ENCODE measurements around the gene RTL10. TPM values are rescaled to one million over a fixed set of nuclear protein-coding genes. Genes with fewer than 3 reads are reported as not detected.

RTL10 gene
- 19.2 to 21.5 TPM (median 20.6 TPM) in 3 replicates for total RNA-seq (2021)
- Bru-seq, nascent RNA = percentile 91 among the genes with signal in this experiment
- long read RNA-seq, experiment 1, full-length matches to known transcripts = 39 of 49 reads
- long read RNA-seq, experiment 1, partial matches to known transcripts = 0 of 49 reads
- long read RNA-seq, experiment 1, other reads (novel, unspliced or antisense) = 10 of 49 reads
- long read RNA-seq, experiment 2, full-length matches to known transcripts = 3 of 13 reads
- long read RNA-seq, experiment 2, partial matches to known transcripts = 0 of 13 reads
- long read RNA-seq, experiment 2, other reads (novel, unspliced or antisense) = 10 of 13 reads
- long read RNA-seq, experiment 3, full-length matches to known transcripts = 10 of 11 reads
- long read RNA-seq, experiment 3, partial matches to known transcripts = 0 of 11 reads
- long read RNA-seq, experiment 3, other reads (novel, unspliced or antisense) = 1 of 11 reads

GRCh38 chr22:19854778-19855503, at the start of gene RTL10, which contains the start of gene GNB1L:
Gene RTL10, minus strand, starts transcription at chr22:19854874. Its CDS starts 2,613 bp downstream, at chr22:19852261.
Gene GNB1L, minus strand, starts transcription at chr22:19854874. Its CDS starts 33,519 bp downstream, at chr22:19821355.
- DNase-seq (ENCODE audit: low spot score) (peak; percentile 95), ATAC-seq (peak; percentile 90)
- POLR2A ChIA-PET = interaction anchor here (0.6 to 1.5 kb wide), 4 partner anchors 9 to 124 kb away, joined by 4 read pairs; no protein-coding TSS in a partner anchor
- CTCF ChIA-PET = interaction anchor here (0.8 to 2.2 kb wide), 8 partner anchors 13 to 125 kb away, joined by 3 to 10 read pairs (median 4); no protein-coding TSS in a partner anchor
- no peaks in the 10 kb centered on the region for H3K27me3 Mint-ChIP-seq (ENCODE audit: low read depth)
- peaks cover 37% of the 10 kb centered on the region for H3K4me1 Mint-ChIP-seq
- peak within 1 kb of the TSS; percentile 21 for H3K27ac Mint-ChIP-seq
- peak within 1 kb of the TSS; percentile 88 for H3K4me3 Mint-ChIP-seq
- H3K9me3 Mint-ChIP-seq = no peaks in the 10 kb centered on the region
- peaks cover 17% of the 10 kb centered on the region for H3K36me3 Mint-ChIP-seq
- TF ChIP-seq USF1 (CRISPR knock-in tag; IDR thresholded peaks at IDR 0.05) = peak; percentile 72
- TF ChIP-seq ATF6 (CRISPR knock-in tag; IDR thresholded peaks at IDR 0.05) = no peak
- no peak for TF ChIP-seq GRHL2 (CRISPR knock-in tag; IDR thresholded peaks at IDR 0.05; ENCODE audit: insufficient replicate concordance, severe bottlenecking)
- no peak for TF ChIP-seq EMX1 (CRISPR knock-in tag; IDR thresholded peaks at IDR 0.05)
- peak; percentile 81 for TF ChIP-seq GABPB1 (CRISPR knock-in tag; IDR thresholded peaks at IDR 0.05)
- TF ChIP-seq NFE2L1 (CRISPR knock-in tag; IDR thresholded peaks at IDR 0.05) = peak; percentile 87
- no peak for TF ChIP-seq USF2 (CRISPR knock-in tag; IDR thresholded peaks at IDR 0.05)
- TF ChIP-seq SMAD4 (CRISPR knock-in tag; IDR thresholded peaks at IDR 0.05) = no peak
- TF ChIP-seq, protein P1, sequence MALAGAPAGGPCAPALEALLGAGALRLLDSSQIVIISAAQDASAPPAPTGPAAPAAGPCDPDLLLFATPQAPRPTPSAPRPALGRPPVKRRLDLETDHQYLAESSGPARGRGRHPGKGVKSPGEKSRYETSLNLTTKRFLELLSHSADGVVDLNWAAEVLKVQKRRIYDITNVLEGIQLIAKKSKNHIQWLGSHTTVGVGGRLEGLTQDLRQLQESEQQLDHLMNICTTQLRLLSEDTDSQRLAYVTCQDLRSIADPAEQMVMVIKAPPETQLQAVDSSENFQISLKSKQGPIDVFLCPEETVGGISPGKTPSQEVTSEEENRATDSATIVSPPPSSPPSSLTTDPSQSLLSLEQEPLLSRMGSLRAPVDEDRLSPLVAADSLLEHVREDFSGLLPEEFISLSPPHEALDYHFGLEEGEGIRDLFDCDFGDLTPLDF (CRISPR knock-in tag; IDR thresholded peaks at IDR 0.05) = no peak
- TF ChIP-seq TEAD4 (CRISPR knock-in tag; IDR thresholded peaks at IDR 0.05) = peak; percentile 55
- TF ChIP-seq ZNF671 (CRISPR knock-in tag; IDR thresholded peaks at IDR 0.05) = no peak
- TF ChIP-seq E2F5 (CRISPR knock-in tag; IDR thresholded peaks at IDR 0.05) = peak; percentile 75; the same call in 1 of the 2 replicates
- no peak for TF ChIP-seq AFF4 (CRISPR knock-in tag; IDR thresholded peaks at IDR 0.05; ENCODE audit: borderline replicate concordance)
- TF ChIP-seq NR1H2 (CRISPR knock-in tag; IDR thresholded peaks at IDR 0.05) = 0 out of 2 replicates have a peak, but pooled peaks have one; percentile 30
- TF ChIP-seq ERG (CRISPR knock-in tag; IDR thresholded peaks at IDR 0.05) = no peak
- no peak for TF ChIP-seq RORB (CRISPR knock-in tag; IDR thresholded peaks at IDR 0.05)
- TF ChIP-seq, protein P2, sequence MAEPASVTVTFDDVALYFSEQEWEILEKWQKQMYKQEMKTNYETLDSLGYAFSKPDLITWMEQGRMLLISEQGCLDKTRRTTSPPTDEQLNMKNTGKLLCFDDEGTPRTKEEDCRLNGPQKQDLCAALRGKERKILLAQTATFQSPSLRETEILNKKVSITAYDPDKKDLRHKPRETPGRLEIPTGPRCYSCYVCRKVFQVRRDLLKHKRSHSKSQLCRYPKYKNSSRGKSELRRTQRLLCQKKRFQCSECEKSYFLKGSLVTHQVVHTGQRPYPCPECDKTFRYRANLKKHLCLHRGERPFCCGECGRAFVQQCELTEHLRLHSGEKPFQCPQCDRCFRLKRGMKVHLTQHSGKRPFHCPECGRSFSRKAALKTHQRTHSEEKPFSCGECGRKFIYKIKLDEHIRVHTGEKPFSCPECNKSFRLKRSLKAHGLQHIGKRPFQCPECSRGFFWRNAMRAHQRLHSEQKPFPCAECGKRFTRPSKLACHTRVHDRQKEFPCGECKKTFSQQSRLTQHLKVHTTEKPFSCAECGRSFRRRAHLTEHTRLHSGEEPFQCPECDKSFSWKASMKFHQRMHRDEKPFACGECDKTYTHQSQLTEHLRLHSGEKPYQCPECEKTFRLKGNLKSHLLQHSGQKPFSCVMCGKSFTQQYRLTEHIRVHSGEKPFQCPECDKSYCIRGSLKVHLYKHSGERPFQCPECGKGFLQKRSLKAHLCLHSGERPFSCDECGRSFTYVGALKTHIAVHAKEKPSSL (CRISPR knock-in tag; conservative IDR thresholded peaks at IDR 0.05) = no peak
- TF ChIP-seq OVOL2 (CRISPR knock-in tag; IDR thresholded peaks at IDR 0.05; ENCODE audit: borderline replicate concordance) = no peak
- peak; percentile 90 for TF ChIP-seq MYBL2 (CRISPR knock-in tag; IDR thresholded peaks at IDR 0.05)
- no peak for TF ChIP-seq JAZF1 (CRISPR knock-in tag; IDR thresholded peaks at IDR 0.05)
- 0 out of 2 replicates have a peak, but pooled peaks have one; percentile 43 for TF ChIP-seq ZNF121 (CRISPR knock-in tag; IDR thresholded peaks at IDR 0.05)
- TF ChIP-seq SMAD3 (CRISPR knock-in tag; IDR thresholded peaks at IDR 0.05; ENCODE audit: borderline replicate concordance) = peak; percentile 95
